Hepatocyte (in vitro differentiated cells): ENCODE data around the gene NAT16.

ENCODE experiments used
- EZH2phosphoT487 ChIP-seq: fragments of 200-600 bp; sonication (generic); IDR thresholded peaks from one replicate; pipeline ENCODE4 v1.6.1; 2018; ENCODE audit warnings: antibody characterized with exemption, mild to moderate bottlenecking, low read depth, moderate library complexity; ENCODE audit not compliant: unreplicated experiment, severe bottlenecking
- TF ChIP-seq, protein P1 (sequence below): fragments of 200-600 bp; sonication (generic); IDR thresholded peaks from 2 replicates; pipeline ENCODE4 v1.5.1; 2016; ENCODE audit warnings: antibody characterized with exemption, mild to moderate bottlenecking; ENCODE audit not compliant: poor library complexity

GRCh38 chr7:101163279-101164070 is 16.6 kb downstream of the NAT16 start:
- TF ChIP-seq, protein P1, sequence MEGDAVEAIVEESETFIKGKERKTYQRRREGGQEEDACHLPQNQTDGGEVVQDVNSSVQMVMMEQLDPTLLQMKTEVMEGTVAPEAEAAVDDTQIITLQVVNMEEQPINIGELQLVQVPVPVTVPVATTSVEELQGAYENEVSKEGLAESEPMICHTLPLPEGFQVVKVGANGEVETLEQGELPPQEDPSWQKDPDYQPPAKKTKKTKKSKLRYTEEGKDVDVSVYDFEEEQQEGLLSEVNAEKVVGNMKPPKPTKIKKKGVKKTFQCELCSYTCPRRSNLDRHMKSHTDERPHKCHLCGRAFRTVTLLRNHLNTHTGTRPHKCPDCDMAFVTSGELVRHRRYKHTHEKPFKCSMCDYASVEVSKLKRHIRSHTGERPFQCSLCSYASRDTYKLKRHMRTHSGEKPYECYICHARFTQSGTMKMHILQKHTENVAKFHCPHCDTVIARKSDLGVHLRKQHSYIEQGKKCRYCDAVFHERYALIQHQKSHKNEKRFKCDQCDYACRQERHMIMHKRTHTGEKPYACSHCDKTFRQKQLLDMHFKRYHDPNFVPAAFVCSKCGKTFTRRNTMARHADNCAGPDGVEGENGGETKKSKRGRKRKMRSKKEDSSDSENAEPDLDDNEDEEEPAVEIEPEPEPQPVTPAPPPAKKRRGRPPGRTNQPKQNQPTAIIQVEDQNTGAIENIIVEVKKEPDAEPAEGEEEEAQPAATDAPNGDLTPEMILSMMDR, result no peak
- TF ChIP-seq EZH2phosphoT487, result no peak
